HCT116 (cell line): ENCODE measurements around the gene VHLL. TPM values are rescaled to one million over a fixed set of nuclear protein-coding genes. Genes with fewer than 3 reads are reported as not detected.
"Not testable (repeated sequence)": the region's sequence is repeated elsewhere in the genome, so short reads cannot be mapped to it uniquely, and the experiment has no call there.

Experiments used
- ATAC-seq: fragments of 200-7000 bp; cut with Tn5 transposase; 2 replicates; pipeline ENCODE4 v1.9.1; 2020; ENCODE audit warnings: mild to moderate bottlenecking, moderate library complexity
- BruUV-seq: library from RNA; stranded (reverse); fragments of 400-500 nt; replicated peaks from 2 replicates; lab custom pipeline; 2021; lab: Mats Ljungman, UMichigan
- CTCF ChIA-PET: fragments of 300-600 bp; sonication (Branson Sonifier 250); formaldehyde crosslinking; loops from one replicate; lab custom pipeline; 2021; ENCODE audit warnings: antibody characterized with exemption; lab: Charles Lee
- POLR2A ChIA-PET: fragments of 300-600, 350-600 bp; sonication (Branson Sonifier 250); formaldehyde crosslinking; loops from one replicate; lab custom pipeline; 2021; ENCODE audit warnings: antibody characterized with exemption; lab: Charles Lee
- RAD21 ChIA-PET, 2 experiments: fragments of 300-600 bp; sonication (Branson Sonifier 250); formaldehyde crosslinking; loops; one replicate each; lab custom pipeline; 2023; ENCODE audit warnings: low total read pairs in 2 of 2; ENCODE audit not compliant: uncharacterized antibody in 2 of 2, unreplicated experiment in 2 of 2, low non-redundant PET in 1 of 2; lab: Charles Lee
- DNase-seq: peaks from one replicate; pipeline ENCODE4 v3.0.0-alpha.2; 2010; ENCODE audit warnings: low read depth, low spot score
- H2AFZ ChIP-seq: fragments of 200-600 bp; shearing (Covaris generic), sonication (generic); 2 replicates; pipeline ENCODE4 v1.6.1; 2017; ENCODE audit warnings: low read depth, mixed run types, mixed read lengths, antibody characterized with exemption, low read length; ENCODE audit not compliant: poor library complexity, severe bottlenecking
- H3K27ac ChIP-seq: 2 replicates; pipeline ENCODE4 v1.5.1; 2012; ENCODE audit warnings: low read depth, low read length
- H3K27me3 ChIP-seq: fragments of 200-600 bp; sonication (generic); 2 replicates; pipeline ENCODE4 v1.6.1; 2016; ENCODE audit warnings: mixed run types, low read length, mixed read lengths; ENCODE audit not compliant: insufficient read depth
- H3K36me3 ChIP-seq, 2 experiments: fragments of 200-500 bp in 1 of 2; fragments of 200-600 bp in 1 of 2; sonication (Bioruptor generic) in 1 of 2; sonication (generic) in 1 of 2; 2 replicates each; pipeline versions ENCODE4 v1.5.1 to v1.6.1; 2014 to 2016; ENCODE audit warnings: low read length in 2 of 2, inconsistent platforms in 1 of 2, mixed read lengths in 1 of 2, mixed run types in 1 of 2; ENCODE audit not compliant: insufficient read depth in 2 of 2, control insufficient read depth in 1 of 2
- H3K4me1 ChIP-seq, 2 experiments: fragments of 200-600 bp in 1 of 2; sonication (generic) in 1 of 2; 2 replicates each; pipeline versions ENCODE4 v1.5.1 to v1.6.1; 2012 to 2017; ENCODE audit warnings: low read length in 2 of 2, inconsistent platforms in 1 of 2, mild to moderate bottlenecking in 1 of 2, mixed read lengths in 1 of 2, mixed run types in 1 of 2, moderate library complexity in 1 of 2; ENCODE audit not compliant: insufficient read depth in 2 of 2, control insufficient read depth in 1 of 2
- H3K4me2 ChIP-seq: fragments of 200-600 bp; sonication (generic); 2 replicates; pipeline ENCODE4 v1.6.1; 2017; ENCODE audit warnings: mixed run types, low read length, mixed read lengths
- H3K4me3 ChIP-seq, 2 experiments: fragments of 200-600 bp in 1 of 2; sonication (generic) in 1 of 2; replicated peaks in 1 of 2; 2 replicates each; pipeline ENCODE4 v1.5.1; 2011 to 2016; ENCODE audit warnings: low read length in 2 of 2, control low read depth in 1 of 2, low read depth in 1 of 2, mild to moderate bottlenecking in 1 of 2, mixed read lengths in 1 of 2, mixed run types in 1 of 2
- H3K79me2 ChIP-seq: fragments of 200-600 bp; sonication (generic); 2 replicates; pipeline ENCODE4 v1.6.1; 2017; ENCODE audit warnings: mild to moderate bottlenecking, mixed run types, low read length, moderate library complexity, mixed read lengths; ENCODE audit not compliant: insufficient read depth
- H3K9ac ChIP-seq: fragments of 200-600 bp; sonication (generic); 2 replicates; pipeline ENCODE4 v1.6.1; 2016; ENCODE audit warnings: low read length, mixed read lengths
- H3K9me2 ChIP-seq: fragments of 200-600 bp; sonication (generic), shearing (Covaris generic); 2 replicates; pipeline ENCODE4 v1.6.1; 2017; ENCODE audit warnings: mixed run types, mild to moderate bottlenecking, moderate library complexity; ENCODE audit not compliant: insufficient read depth
- H3K9me3 ChIP-seq, 2 experiments: fragments of 200-500 bp in 1 of 2; fragments of 200-600 bp in 1 of 2; sonication (Bioruptor generic) in 1 of 2; sonication (generic) in 1 of 2; 2 replicates each; pipeline ENCODE4 v1.6.1; 2014 to 2017; ENCODE audit warnings: low read length in 2 of 2, mixed read lengths in 2 of 2, inconsistent platforms in 1 of 2, low read depth in 1 of 2, mild to moderate bottlenecking in 1 of 2, mixed run types in 1 of 2, moderate library complexity in 1 of 2; ENCODE audit not compliant: control insufficient read depth in 1 of 2, insufficient read depth in 1 of 2
- H4K20me1 ChIP-seq: fragments of 200-600 bp; sonication (generic), shearing (Covaris generic); 2 replicates; pipeline ENCODE4 v1.6.1; 2017; ENCODE audit warnings: mixed run types, mild to moderate bottlenecking, moderate library complexity; ENCODE audit not compliant: insufficient read depth
- POLR2AphosphoS5 ChIP-seq: IDR thresholded peaks from 2 replicates; pipeline ENCODE4 v1.6.1; 2011; ENCODE audit warnings: mild to moderate bottlenecking, low read depth, low read length, moderate library complexity
- intact Hi-C: fragments of 100-400 bp; cut with micrococcal nuclease; formaldehyde crosslinking; loops from 2 replicates; pipeline ENCODE4 v1.10.0; 2022
- total RNA-seq: library from RNA; stranded (reverse); gene quantifications from one replicate; pipeline ENCODE4 v1.2.1, GENCODE V29; 2021; ENCODE audit not compliant: unreplicated experiment
- TF ChIP-seq, protein P1 (sequence below), 3 experiments: fragments of 200-600 bp in 1 of 3; sonication (generic) in 1 of 3; IDR thresholded peaks in 2 of 3; conservative IDR thresholded peaks in 1 of 3; 2 replicates each; pipeline ENCODE4 v1.5.1; 2012 to 2017; ENCODE audit warnings: low read depth in 2 of 3, low read length in 2 of 3, antibody characterized with exemption in 1 of 3, borderline replicate concordance in 1 of 3, control low read depth in 1 of 3, mild to moderate bottlenecking in 1 of 3, mixed read lengths in 1 of 3, mixed run types in 1 of 3, moderate library complexity in 1 of 3; ENCODE audit not compliant: insufficient read depth in 1 of 3

Gene VHLL
- total RNA-seq, 1 experiment from 2014 or later = not detected

DNA sequence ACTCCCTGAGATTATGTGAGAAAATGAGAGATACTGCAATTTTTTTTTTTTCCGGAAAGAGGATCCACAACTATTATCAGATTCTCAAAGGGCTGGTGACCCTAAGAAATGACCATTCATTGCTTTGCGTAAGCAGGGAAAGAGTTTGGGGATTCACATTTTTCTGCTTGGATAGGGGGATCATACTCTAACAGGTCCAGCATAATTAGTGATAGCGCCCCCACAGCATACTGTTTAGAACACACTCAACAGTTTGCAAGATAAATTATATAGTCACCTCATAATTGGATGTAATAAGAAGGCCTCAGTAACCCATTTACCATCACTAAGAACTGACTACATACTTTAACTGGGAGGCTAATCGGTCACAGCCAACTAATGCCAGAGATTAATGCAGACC is 37.1 kb upstream of the VHLL start:
- H3K4me2 ChIP-seq = peak overlapping the region; percentile 86
- TF ChIP-seq POLR2AphosphoS5 = no peak
- TF ChIP-seq, protein P1, sequence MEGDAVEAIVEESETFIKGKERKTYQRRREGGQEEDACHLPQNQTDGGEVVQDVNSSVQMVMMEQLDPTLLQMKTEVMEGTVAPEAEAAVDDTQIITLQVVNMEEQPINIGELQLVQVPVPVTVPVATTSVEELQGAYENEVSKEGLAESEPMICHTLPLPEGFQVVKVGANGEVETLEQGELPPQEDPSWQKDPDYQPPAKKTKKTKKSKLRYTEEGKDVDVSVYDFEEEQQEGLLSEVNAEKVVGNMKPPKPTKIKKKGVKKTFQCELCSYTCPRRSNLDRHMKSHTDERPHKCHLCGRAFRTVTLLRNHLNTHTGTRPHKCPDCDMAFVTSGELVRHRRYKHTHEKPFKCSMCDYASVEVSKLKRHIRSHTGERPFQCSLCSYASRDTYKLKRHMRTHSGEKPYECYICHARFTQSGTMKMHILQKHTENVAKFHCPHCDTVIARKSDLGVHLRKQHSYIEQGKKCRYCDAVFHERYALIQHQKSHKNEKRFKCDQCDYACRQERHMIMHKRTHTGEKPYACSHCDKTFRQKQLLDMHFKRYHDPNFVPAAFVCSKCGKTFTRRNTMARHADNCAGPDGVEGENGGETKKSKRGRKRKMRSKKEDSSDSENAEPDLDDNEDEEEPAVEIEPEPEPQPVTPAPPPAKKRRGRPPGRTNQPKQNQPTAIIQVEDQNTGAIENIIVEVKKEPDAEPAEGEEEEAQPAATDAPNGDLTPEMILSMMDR (IDR thresholded peaks at IDR 0.05 in 2 of 3, conservative IDR thresholded peaks at IDR 0.05 in 1 of 3; ENCODE audit: borderline replicate concordance in 1 of 3, insufficient read depth in 1 of 3, low read depth in 2 of 3, low read length in 2 of 3) = peak in 2 of 3 experiments; percentile 41 to 57; a peak in 4 of 6 replicates
- peaks cover 43 to 44% of the 10 kb centered on the region in 2 experiments for H3K36me3 ChIP-seq
- peak overlapping the region; percentile 75 to 98 for H3K4me3 ChIP-seq
- H3K4me1 ChIP-seq = peaks cover 7 to 22% of the 10 kb centered on the region in 2 experiments
- intact Hi-C loops = no loop called here
- H3K27me3 ChIP-seq = no peaks in the 10 kb centered on the region
- ATAC-seq (no peak), DNase-seq (peak; percentile 19)
- H3K9me3 ChIP-seq = no peaks in the 10 kb centered on the region
- peaks cover 67% of the 10 kb centered on the region for H3K79me2 ChIP-seq
- POLR2A ChIA-PET = interaction anchor here (0.8 kb wide), 1 partner anchor 17 kb away, joined by 3 read pairs; no protein-coding TSS in a partner anchor
- RAD21 ChIA-PET = no interaction called here
- no peaks in the 10 kb centered on the region for H3K9me2 ChIP-seq
- H3K27ac ChIP-seq = peak overlapping the region; percentile 78; the same call in 1 of the 2 replicates
- peaks cover 29% of the 10 kb centered on the region; the same call in 1 of the 2 replicates for H4K20me1 ChIP-seq
- BruUV-seq = no TSS peak
- peak overlapping the region; percentile 91; the same call in 1 of the 2 replicates for H3K9ac ChIP-seq
- H2AFZ ChIP-seq = no peak overlapping the region
- CTCF ChIA-PET = no interaction called here

DNA sequence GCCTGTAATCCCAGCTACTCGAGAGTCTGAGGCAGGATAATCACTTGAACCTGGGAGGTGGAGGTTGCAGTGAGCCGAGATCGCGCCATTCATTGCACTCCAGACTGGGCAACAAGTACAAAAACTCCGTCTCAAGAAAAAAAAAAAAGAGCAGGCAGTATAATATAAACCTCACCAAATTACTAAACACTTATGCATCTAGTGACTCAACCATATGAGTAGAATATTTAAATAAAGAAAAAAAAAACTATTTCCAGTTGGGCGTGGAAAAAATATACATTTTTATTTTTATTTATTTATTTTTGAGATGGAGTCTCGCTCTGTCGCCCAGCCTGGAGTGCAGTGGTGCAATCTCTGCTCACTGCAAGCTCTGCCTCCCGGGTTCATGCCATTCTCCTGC is 24.1 kb upstream of the VHLL start:
- BruUV-seq, H3K9ac ChIP-seq, H3K4me2 ChIP-seq, H3K9me2 ChIP-seq, H4K20me1 ChIP-seq, intact Hi-C loops, H3K4me1 ChIP-seq, DNase-seq, H3K27me3 ChIP-seq, H3K9me3 ChIP-seq, ATAC-seq, H3K4me3 ChIP-seq, H3K27ac ChIP-seq, CTCF ChIA-PET, RAD21 ChIA-PET, H2AFZ ChIP-seq: not testable (repeated sequence)
- peaks cover 78% of the 10 kb centered on the region for H3K79me2 ChIP-seq
- POLR2A ChIA-PET = interaction anchor here (1.7 kb wide), 1 partner anchor 10 kb away, joined by 3 read pairs; no protein-coding TSS in a partner anchor
- H3K36me3 ChIP-seq = peaks cover 60 to 71% of the 10 kb centered on the region in 2 experiments
